ENCODE data around the gene DST.

DNA sequence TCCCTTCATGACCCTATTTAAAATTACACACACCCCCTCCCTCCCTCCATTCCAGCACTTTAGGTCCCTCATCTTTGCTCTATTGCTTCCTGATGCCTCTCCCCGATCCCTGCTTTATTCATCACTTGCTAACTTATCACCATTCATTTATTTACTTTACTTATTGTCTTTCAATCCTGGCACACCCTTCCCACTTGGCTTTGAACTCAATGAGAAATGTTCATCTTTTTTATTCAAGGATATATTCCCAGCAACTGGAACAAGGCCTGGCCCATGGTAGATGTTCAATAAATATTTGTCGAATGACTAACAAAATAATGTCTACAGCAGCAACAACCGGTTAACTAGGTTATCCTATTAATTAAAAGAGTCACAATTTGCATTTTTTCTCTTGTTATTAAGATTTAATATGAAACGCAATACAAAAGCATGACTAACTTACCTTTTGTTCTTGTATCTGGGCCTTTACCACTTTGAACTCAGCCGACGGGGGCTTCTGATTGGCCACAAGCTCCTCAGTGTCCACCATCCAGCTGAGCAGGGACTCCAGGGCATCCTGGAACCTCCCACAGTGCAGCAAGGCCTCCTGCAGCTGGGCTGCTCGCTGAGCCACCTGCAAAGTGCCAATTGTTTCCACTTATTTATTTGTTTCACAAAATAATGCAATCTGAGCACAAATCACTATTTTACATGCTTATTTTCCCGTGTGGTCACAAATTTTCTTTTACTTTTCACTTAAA lies 107.8 kb downstream of the DST start:
- TF ChIP-seq CTCF (IDR thresholded peaks at IDR 0.05) (no peak), ZFX (IDR thresholded peaks at IDR 0.05; ENCODE audit: borderline replicate concordance) (no peak)
